Tongue (tissue), 2 donors: ENCODE measurements around the gene SERTAD2. TPM values are rescaled to one million over a fixed set of nuclear protein-coding genes. Genes with fewer than 3 reads are reported as not detected.

Experiments used
- DNase-seq: peaks from one replicate; pipeline ENCODE4 v3.0.0-alpha.2; 2015
- total RNA-seq: library from RNA; depleted of rRNA; stranded (reverse); fragments of >200 nt; gene quantifications from one replicate; pipeline ENCODE4 v1.2.3, GENCODE V29; 2014

Gene SERTAD2
- total RNA-seq: 15.6 TPM

DNA sequence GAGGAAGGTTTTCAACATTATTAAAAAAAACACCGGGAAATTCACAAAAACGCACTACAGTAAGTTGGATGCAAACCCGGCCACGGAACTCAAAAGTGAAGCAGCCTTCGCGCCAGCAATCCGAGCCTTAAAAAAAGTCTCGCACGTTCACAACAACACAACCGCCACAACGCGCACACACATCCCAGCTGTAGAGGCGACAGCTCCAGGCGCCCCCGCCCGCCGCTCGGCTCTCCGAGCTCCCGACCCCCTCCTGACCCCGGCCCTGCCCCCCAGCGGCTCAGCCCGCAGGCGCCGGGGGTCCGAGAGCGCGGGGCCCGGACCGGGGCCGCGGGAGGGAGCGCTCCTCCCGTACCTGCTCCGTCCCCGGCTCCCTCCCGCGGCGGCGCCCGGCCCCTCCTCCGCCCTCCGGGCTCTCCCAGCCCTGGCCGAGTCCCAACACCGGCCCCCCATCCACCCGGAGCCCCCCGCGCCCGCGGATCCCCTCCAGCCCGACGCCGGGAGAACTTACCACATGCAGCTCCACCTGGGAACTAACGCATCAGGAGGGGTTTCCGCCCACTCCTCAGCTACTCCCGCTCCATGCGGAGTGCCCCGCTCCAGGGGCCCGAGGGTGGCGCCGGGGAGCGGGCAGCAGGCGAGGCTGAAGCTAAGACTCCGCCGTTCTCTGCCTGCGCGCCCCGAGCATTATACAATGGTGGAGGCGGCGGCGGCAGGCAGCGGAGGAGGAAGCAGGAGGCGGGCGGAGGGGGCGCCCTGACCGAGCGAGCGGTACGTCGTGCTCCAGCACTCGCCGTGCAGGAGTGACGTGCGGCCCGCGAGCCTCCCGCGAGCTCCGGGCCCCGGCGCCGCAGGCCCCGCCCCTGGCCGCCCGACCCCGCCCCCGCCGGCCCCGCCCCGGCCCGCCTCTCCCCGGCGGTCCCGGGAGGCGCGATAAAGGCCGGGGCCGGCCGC lies at the start of gene SERTAD2:
Gene SERTAD2 (minus strand): TSS at position 805 of the 954 bp plus-strand sequence. CDS start 17,042 bp downstream, outside the sequence.
- peak; percentile 84 for DNase-seq

DNA sequence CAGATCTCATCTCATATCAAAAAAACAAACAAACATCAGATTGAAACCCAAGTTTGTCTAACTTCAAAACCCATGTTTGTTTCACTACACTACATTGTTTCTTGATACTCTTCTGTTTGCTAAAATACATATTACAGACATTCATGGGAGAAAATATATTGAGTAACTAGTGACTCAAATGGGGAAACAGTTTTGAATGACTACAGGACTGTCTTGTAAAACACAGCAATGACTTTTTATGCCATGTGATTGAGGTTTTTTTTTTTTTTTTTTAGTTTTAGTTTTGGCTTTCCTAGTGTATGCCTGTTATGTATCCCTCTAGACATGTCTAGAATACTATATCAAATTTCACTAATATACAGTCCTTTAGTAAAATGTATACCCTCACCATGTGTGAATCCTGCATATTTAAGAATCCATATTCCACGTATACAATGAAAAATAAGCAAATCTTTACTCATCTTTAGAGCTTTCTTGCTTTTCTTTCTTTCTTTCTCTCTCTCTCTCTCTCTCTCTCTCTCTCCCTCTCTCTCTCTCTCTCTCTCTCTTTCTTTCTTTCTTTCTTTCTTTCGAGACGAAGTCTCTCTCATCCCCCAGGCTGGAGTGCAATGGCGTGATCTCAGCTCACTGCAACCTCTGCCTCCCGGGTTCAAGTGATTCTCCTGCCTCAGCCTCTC lies 46.6 kb upstream of the SERTAD2 start:
- DNase-seq: no peak

GRCh38 chr2:64699712-64700111 lies 46.0 kb upstream of the SERTAD2 start:
- no peak for DNase-seq

GRCh38 chr2:64698668-64699444 lies 45.1 kb upstream of the SERTAD2 start:
- no peak for DNase-seq

DNA sequence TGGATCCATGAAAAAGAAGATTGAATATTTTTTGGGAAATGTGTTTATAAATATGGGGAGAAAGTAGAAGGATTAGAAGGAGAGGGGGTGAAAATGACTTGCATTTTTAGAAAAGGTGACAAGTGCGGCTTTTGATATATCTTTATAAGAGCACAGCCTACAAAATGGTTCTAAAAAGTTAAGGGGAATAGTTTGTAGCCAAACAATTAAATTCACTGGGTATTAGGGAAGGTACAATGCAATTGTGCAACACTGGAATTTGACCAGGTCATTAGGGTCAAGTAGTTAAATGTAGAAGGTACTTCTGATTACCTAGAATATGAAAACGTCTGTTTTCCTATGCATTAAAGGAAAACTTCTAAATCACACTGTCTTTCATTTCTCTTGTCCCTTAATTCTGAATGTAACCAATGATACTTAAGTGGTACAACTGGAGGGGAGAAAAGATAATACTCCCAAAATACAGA lies 44.5 kb upstream of the SERTAD2 start:
- DNase-seq: no peak

DNA sequence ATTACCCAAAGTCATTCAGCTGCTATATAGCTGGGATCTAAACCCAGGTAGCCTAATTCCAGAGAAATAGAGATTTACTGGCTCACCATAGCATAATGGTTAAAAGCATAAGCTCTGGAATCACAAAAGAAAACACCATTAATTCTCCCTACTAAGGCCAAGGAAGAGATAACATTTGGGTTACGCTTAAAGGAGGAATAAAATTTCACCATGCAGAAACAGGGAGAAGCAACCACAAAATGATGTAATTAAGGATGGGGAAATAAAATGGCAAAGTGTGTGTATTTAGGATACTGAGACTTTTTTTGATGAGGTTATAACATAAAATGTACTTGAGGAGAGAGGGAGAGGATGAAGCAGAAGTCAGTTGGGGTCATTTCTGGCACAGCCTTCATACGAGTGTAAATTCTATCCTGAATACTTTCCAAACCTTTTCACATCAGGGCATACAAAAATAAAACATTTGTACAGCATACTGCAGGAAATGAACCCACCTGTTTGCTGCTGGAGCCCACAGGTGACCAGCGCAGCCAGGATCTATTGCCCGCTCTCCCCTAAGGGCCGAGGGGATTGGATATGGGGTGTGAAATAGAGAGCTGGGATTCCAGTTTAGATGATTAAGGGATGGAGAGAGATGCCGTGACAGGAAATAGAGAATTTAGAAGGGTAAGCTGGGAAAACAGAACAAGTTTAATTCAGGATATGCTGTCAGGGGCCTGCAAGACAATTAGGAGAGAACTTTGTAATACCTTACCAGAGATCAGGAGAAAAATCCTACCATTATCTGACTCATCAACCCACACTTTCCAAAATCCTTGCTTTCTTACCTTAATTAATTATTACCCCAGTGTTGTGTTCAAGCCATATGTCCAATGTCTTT lies 43.8 kb upstream of the SERTAD2 start:
- DNase-seq: no peak

GRCh38 chr2:64696636-64697035 lies 42.9 kb upstream of the SERTAD2 start:
- DNase-seq: no peak

DNA sequence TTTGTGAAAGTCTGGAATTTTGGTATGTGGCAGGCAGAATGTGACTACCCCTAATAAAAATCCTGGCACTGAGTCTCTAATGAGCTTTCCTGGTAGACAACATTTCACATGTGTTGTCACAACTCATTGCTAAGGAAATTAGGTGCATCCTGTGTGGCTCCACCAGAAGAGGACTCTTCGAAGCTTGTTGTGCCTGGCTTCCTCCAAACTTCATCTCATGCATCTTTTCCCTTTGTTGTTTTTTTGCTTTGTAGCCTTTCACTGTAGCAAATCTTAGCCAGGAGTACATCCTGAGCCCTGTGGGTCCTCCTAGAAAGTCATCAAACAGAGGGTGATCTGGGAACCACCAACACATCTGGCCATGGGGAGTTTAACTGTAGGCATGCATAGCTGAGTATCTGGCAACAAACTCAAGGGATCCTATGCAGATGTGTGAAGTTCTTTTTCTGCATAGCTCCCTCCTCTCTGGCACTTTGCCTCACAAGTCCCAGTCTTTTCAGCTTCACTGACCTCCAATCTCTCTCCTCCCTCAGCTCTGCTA lies 42.1 kb upstream of the SERTAD2 start:
- DNase-seq: peak; percentile 60

DNA sequence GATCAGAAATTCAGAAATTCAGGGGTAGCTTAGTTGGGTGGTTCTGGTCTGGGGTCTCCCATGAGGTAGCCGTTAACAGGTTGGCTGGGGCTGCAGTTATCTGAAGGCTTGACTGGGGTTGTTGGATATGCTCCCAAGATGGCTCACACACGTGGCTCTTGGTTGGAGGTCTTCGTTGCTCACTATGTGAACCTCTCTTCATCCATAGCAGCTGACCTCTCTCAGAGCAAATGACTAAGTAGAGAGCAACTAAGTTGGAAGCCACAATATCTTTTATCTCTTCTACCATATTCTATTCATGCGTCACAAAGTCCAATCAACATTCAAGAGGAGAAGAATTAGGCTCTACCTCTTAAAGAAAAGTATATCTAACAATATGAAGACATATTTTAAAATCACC lies 38.7 kb upstream of the SERTAD2 start:
- DNase-seq: no peak

GRCh38 chr2:64688909-64689308 lies 35.2 kb upstream of the SERTAD2 start:
- no peak for DNase-seq

- DNase-seq: no peak
Observed at GRCh38 chr2:64686283-64686956, 32.7 kb upstream of the SERTAD2 start.

DNA sequence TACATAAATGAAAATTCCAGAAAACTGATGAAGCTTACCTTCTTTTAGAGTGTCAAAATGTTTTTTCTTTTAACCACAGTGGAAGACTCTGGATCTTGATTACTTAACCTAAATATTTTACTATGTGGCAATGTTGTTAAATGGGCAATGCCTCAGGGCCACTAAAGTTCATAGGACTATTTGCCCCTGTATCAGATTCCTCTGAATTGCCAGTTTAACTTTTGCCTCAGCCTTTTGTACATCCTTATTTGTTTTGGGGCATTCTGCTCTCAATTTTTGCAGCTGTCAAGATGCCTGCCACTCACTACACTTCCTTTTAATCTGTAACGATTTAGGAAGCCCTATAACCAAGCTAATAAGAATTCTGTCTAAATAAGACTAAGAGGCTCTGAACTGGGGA lies 31.7 kb upstream of the SERTAD2 start:
- no peak for DNase-seq

- no peak for DNase-seq
Observed at GRCh38 chr2:64683771-64684510, 30.2 kb upstream of the SERTAD2 start.

DNA sequence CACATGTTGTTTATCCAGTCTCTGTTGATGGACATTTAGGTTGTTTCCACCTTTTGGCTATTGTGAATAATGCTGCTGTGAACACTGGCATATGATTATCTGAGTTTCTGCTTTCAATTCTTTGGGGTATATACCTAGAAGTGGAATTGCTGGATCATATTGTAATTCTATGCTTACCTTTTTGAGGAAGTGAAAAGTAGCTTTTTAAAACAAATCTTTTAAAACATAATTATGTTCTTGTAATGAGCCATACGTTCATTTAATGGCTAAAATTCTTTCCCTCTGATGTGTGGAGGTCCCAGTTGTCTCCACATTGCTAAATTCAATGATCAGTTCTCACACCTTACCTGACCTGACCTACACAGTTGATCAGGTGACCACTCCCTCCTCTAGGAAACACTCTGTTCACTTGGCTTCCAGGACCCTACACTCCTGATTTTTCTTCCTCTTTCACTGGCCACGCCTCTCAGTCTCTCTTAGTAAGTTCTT lies 27.8 kb upstream of the SERTAD2 start:
- no peak for DNase-seq

DNA sequence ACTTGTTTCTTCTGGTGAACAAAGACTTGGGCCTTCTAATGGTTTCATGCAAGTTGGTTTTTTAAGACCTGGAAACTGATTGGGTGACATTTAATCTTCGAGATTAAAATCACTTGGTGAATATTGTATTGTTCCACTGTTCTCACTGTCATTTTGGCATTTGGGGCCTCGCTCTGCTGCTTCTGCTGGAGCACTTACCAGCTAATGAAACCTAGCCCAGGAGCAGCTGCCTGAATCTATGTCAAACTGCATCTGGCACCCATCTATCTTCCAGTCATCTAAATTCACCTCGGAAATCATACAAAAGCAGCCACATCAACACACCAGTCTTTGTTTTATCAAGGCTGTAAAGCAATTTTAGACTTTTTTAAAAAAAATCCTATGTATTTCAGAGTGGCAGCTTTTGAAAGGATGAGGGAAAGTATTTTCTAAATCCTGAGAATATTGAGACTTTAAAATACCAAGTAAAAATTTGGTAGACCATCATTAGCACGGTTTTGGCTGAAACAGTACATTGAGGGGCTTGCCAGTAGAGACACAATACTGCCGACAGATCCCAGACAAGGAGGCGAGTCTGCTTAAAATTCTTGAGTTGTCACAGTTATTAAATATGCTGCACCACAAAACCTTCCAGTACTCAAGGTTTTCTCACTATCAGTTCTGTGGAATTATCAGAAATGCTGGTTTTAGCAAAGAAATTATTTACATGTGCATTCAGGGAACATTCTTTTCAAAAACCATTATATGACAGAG lies 26.1 kb upstream of the SERTAD2 start:
- DNase-seq: peak; percentile 91

DNA sequence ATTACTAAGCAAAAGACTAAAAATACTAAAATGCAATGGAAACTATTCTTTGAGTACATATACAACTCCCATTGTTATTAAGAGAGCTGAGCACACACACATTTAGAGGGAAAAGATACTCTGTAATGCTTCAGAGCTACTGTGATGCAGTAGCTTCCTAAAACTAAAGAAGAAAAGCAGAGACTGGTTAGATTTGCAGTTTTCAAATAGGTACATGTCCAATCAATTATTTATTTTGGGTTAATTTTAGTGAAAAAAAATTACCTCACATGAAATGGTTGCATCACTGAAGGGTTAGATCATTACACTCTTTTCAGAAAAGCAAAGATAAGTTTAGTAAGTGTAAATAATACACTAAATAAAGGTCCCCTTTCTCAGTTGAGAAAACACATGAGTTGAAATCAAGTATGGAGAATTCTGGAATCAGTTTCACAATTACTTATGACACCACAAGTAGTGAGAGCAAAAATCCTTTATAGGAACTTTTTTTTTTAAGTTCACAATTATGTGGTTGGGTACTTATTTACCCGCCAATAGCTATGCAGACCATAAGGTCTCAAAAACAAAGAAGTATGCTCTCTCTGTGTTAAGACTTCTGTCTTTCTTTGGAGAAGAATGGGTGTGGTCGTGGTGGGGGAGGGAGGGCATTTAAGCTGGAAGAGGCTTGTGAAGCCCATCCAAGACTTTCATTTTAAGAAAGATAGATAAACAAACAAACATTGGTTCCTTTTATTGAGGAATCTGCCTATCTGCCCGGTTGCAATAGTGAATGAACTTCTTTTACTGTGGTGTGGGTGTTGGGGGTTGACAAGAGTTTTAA lies 25.3 kb upstream of the SERTAD2 start:
- DNase-seq: peak; percentile 49

DNA sequence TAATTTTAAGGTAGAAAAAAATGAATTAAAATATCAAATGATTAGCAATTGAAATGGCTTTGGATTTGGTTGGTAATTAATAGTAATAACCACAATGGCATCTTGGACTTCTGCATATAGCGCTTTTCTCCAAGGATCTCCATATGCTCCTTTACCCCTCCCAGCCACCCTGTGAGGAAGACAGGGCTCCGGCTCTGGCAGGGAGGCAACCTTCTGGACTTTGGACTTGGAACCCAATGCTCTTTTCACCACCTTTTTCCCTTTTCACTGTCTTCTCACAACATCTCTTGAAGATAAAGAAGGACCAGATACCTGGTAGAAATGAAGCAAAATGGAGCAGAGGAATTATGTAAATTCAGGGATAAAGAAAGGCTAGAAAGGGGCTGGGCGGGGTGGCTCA lies 23.8 kb upstream of the SERTAD2 start:
- DNase-seq: no peak

DNA sequence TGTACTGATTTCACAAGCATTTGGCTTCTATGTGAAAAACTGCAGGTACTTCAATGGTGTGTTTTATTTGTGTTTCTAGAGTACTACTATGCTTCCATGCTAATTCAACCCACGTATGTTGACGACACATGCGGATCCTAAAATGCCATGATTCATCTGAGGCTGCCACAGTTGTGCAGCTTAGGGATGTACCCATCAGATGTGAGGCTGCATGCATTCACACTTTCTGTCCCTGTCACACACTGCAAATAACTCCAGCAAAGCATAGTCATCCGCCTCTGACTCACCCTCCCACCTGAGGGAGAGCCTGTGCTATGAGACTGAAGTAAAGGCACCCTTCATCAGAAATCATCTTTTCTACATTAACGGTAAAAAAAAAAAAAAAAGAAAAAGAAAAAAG lies 22.1 kb upstream of the SERTAD2 start:
- DNase-seq: no peak
